ENCODE data around the gene HOXA6. TPM values are rescaled to one million over a fixed set of nuclear protein-coding genes. Genes with fewer than 3 reads are reported as not detected.

Gene HOXA6
- total and polyA plus RNA-seq, 2 experiments from 2014 or later: not detected

DNA sequence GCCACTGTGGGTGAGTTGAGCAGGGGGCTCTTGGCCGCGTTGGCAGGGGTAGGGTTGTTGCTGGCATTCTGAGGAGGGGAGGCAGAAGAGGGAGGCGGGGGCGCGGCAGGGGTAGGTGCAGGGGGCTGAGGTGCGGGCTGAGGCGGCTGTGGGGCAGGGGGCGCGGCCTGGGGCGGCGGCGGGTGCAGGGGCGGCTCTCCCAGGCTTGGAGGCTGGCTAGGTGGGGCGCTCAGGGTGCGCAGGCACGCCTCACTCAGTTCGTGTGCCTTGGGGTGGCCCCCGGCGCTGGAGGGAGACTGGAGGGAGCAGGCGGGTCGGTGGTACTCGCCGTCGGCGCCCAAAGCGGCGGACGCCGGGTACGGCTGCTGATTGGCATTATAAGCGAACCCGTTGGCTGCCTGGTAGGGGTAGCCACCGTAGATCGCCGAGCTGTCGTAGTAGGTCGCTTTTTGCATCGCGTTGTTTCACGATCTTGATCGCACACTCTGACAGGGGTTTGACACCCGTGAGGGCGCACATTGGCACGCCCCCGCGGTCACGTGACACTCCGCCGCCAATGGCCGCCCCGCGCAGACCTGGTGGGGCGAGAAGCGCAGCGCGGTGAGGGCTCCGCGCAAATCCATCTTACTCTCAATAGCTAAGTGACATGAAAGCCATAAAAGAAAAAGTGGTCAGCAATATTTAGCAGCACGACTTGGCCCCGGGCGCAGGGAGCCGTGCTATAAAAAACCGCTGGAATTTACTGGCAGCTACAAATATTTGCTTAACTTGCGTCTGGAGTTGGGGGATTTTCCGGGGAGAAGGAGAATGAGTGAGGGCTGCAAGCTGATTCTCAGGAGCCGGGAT, 37.2 kb downstream of the HOXA6 start:
- Histone ChIP-seq H3K9me3 (ENCODE audit: low read depth) (no peaks in the 10 kb centered on the region), H3K36me3 (no peaks in the 10 kb centered on the region), H3K4me1 (ENCODE audit: low read depth) (peaks cover 19% of the 10 kb centered on the region), H3K27ac (no peak overlapping the region), H3K27me3 (peaks cover 100% of the 10 kb centered on the region), H3K4me3 (no peak overlapping the region)
- TF ChIP-seq, protein P1, sequence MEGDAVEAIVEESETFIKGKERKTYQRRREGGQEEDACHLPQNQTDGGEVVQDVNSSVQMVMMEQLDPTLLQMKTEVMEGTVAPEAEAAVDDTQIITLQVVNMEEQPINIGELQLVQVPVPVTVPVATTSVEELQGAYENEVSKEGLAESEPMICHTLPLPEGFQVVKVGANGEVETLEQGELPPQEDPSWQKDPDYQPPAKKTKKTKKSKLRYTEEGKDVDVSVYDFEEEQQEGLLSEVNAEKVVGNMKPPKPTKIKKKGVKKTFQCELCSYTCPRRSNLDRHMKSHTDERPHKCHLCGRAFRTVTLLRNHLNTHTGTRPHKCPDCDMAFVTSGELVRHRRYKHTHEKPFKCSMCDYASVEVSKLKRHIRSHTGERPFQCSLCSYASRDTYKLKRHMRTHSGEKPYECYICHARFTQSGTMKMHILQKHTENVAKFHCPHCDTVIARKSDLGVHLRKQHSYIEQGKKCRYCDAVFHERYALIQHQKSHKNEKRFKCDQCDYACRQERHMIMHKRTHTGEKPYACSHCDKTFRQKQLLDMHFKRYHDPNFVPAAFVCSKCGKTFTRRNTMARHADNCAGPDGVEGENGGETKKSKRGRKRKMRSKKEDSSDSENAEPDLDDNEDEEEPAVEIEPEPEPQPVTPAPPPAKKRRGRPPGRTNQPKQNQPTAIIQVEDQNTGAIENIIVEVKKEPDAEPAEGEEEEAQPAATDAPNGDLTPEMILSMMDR (IDR thresholded peaks at IDR 0.05; ENCODE audit: low read depth, low read length): no peak
- DNase-seq (ENCODE audit: low read depth in 1 of 2, low spot score in 1 of 2): no peak

DNA sequence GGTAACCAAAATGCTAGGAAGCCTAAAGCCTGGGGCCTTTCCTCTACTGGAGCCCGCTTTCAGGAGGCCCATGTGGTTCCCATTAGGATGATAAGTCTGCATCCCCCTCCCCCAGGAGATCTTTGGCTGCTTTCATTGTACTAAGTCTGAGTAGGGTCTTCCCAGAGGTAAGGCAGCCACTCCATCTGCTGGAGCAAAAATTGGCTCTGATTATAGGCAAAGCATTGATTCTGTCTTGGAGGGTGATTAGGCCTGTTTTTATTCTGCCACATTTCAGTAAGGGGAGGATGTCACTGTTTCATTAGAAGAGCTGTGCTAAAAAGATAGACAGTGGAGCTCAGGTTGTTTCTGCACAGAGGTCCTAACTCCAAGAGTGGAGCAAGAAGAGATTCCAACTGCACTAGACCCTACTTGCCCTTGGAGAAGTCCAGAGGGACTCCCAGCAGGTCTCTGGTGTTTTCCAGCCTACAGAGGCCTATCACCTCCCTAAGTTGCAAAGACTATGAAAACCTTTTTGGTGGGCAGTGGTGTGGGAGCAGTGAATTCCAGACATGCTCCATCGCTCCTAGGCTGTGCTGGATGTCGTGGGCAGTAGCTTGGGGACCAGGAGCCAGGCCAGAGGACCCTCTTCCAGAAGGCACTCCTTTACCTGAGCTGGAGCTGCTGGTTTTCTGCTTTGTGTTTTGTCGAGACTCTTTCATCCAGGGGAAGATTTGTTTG, 37.9 kb downstream of the HOXA6 start:
- no peak for DNase-seq (ENCODE audit: low read depth in 1 of 2, low spot score in 1 of 2)
- TF ChIP-seq, protein P1 (IDR thresholded peaks at IDR 0.05; ENCODE audit: low read depth, low read length): no peak
- Histone ChIP-seq H3K27me3 (peaks cover 100% of the 10 kb centered on the region), H3K4me3 (no peak overlapping the region), H3K4me1 (ENCODE audit: low read depth) (peaks cover 19% of the 10 kb centered on the region), H3K36me3 (no peaks in the 10 kb centered on the region), H3K9me3 (ENCODE audit: low read depth) (no peaks in the 10 kb centered on the region), H3K27ac (no peak overlapping the region)

DNA sequence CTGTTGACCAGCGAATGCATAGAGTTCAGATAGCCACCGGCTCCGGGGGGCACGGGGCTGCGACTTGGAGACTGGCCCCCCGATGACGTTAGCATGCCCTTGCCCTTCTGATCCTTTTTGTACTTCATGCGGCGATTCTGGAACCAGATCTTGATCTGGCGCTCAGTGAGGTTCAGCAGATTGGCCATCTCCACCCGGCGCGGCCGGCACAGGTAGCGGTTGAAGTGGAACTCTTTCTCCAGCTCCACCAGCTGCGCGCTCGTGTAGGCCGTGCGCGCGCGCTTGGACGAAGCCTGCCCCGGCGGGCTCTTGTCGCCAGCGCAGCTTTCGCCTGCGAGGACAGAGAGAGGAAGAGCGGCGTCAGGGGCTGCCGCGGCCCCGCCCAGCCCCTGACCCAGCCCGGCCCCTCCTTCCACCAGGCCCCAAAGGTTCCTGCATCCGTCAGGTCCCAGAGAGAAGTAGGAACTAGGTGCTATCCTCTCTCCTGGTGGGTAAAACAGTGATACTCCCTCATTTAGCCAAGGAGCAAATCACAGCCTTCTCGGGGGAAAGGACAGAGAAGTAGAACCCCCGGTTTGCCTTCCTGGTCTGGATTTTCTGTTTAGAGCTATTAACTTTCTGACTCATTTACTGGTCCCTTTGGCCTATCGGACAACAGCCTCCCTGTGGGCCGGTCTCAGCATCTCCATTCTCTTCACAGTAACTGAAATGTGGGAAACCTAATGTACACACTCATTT, 39.0 kb downstream of the HOXA6 start:
- Histone ChIP-seq H3K4me1 (ENCODE audit: low read depth) (peaks cover 14% of the 10 kb centered on the region), H3K27me3 (peaks cover 100% of the 10 kb centered on the region), H3K4me3 (no peak overlapping the region), H3K27ac (no peak overlapping the region), H3K36me3 (no peaks in the 10 kb centered on the region), H3K9me3 (ENCODE audit: low read depth) (no peaks in the 10 kb centered on the region)
- TF ChIP-seq, protein P1 (IDR thresholded peaks at IDR 0.05; ENCODE audit: low read depth, low read length): no peak
- DNase-seq (ENCODE audit: low read depth in 1 of 2, low spot score in 1 of 2): peak in 1 of 2 donors; percentile 39

DNA sequence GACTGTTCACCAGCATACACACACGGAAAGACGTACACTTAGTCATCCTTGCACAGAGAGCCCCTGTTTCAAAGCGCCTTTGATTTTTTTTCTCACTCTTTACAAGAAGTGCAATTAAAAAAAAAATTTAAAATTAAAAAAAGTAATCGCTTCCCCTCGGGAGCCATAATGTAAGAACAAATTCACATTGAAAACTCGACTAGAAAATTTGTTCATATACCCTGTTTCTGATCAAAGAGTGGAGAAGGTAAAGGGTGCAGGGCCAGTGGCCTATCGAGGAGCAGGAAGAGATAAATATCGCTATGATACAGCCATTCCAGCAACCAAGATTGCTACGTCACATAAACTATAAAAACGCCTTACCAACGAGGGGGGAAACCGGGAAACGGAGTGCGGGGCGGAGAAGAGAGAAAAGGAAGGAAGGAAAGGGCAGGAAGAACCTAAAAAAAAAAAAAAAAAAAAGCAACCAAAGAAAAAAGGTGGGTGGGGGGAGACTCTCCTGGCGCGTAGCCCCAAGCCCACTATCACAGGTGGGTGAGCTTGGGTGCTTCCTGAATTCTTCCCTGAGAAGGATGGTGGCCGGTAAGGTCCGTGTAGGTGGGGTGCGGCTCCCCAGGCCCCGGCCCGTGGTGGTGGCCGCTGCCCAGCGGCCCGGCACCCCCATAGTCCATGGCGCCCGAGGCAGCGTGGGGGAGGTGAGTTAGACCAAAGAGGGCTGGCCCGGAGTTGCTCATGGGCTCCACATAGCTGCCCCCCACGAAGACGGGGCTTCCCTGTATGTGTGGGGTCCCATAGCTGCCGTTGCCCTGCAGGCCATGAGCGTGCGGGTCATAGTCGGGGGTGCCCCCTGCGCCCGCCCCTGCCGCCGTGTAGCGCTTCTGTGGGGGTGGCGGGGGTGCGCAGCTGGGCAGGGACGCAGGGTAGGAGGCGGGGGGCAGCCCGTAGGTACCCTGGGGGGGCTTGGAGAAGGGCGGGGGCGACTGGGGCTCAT, 39.9 kb downstream of the HOXA6 start:
- Histone ChIP-seq H3K4me1 (ENCODE audit: low read depth) (peaks cover 12% of the 10 kb centered on the region), H3K27ac (no peak overlapping the region), H3K9me3 (ENCODE audit: low read depth) (no peaks in the 10 kb centered on the region), H3K27me3 (peaks cover 100% of the 10 kb centered on the region), H3K4me3 (no peak overlapping the region), H3K36me3 (no peaks in the 10 kb centered on the region)
- DNase-seq (ENCODE audit: low read depth in 1 of 2, low spot score in 1 of 2): no peak
- TF ChIP-seq, protein P1 (IDR thresholded peaks at IDR 0.05; ENCODE audit: low read depth, low read length): no peak

Measured in cardiac muscle cell (in vitro differentiated cells and primary cell).